PC-3 (cell line): ENCODE results near the gene MAMDC2. TPM values are rescaled to one million over a fixed set of nuclear protein-coding genes. Genes with fewer than 3 reads are reported as not detected.

ENCODE experiments used
- ATAC-seq: fragments of 200-7000 bp; cut with Tn5 transposase; 2 replicates; pipeline ENCODE4 v1.9.1; 2020; ENCODE audit warnings: mild to moderate bottlenecking, moderate library complexity
- BruUV-seq: library from RNA; stranded (reverse); fragments of 400-500 nt; replicated peaks from 2 replicates; lab custom pipeline; 2021; lab: Mats Ljungman, UMichigan
- CTCF ChIA-PET: fragments of 300-600 bp; sonication (Branson Sonifier 250); formaldehyde crosslinking; loops from one replicate; lab custom pipeline; 2022; ENCODE audit warnings: antibody characterized with exemption; lab: Charles Lee
- POLR2A ChIA-PET: fragments of 300-600 bp; sonication (Branson Sonifier 250); formaldehyde crosslinking; loops from one replicate; lab custom pipeline; 2022; ENCODE audit warnings: antibody characterized with exemption; ENCODE audit not compliant: unreplicated experiment; lab: Charles Lee
- DNase-seq: peaks from one replicate; pipeline ENCODE4 v3.0.0-alpha.2; 2015
- H2AFZ ChIP-seq: fragments of 300-600 bp; sonication (generic); 2 replicates; pipeline ENCODE4 v1.6.0; 2016; ENCODE audit warnings: antibody characterized with exemption, low read length
- H3F3A ChIP-seq: fragments of 300-600 bp; sonication (generic); one replicate; pipeline ENCODE4 v1.6.0; 2017; ENCODE audit warnings: antibody characterized with exemption, low read length, control low read depth, mild to moderate bottlenecking; ENCODE audit not compliant: unreplicated experiment
- H3K27ac ChIP-seq: fragments of 300-600 bp; sonication (generic); 2 replicates; pipeline ENCODE4 v1.5.1; 2016; ENCODE audit warnings: mild to moderate bottlenecking, low read length
- H3K27me3 ChIP-seq: fragments of 300-600 bp; sonication (generic); 2 replicates; pipeline ENCODE4 v1.6.1; 2016; ENCODE audit warnings: low read length, mixed read lengths
- H3K36me3 ChIP-seq: fragments of 300-600 bp; sonication (generic); 2 replicates; pipeline ENCODE4 v1.6.1; 2016; ENCODE audit warnings: low read depth, mixed run types, low read length, mixed read lengths
- H3K4me1 ChIP-seq: fragments of 300-600 bp; sonication (generic); 2 replicates; pipeline ENCODE4 v1.5.1; 2016; ENCODE audit warnings: low read length; ENCODE audit not compliant: insufficient read depth
- H3K4me2 ChIP-seq: fragments of 300-600 bp; sonication (generic); 2 replicates; pipeline ENCODE4 v1.6.0; 2016; ENCODE audit warnings: low read length
- H3K4me3 ChIP-seq: fragments of 300-600 bp; sonication (generic); 2 replicates; pipeline ENCODE4 v1.5.1; 2016; ENCODE audit warnings: mild to moderate bottlenecking, low read length, mixed read lengths
- H3K79me2 ChIP-seq: fragments of 300-600 bp; sonication (generic); 2 replicates; pipeline ENCODE4 v1.6.1; 2017; ENCODE audit warnings: low read length, mixed read lengths
- H3K9ac ChIP-seq: fragments of 300-600 bp; sonication (generic); 2 replicates; pipeline ENCODE4 v1.6.0; 2016; ENCODE audit warnings: mild to moderate bottlenecking, low read length
- H3K9me2 ChIP-seq: fragments of 300-600 bp; sonication (generic); replicated peaks from 2 replicates; pipeline ENCODE4 v1.6.1; 2016; ENCODE audit warnings: mixed run types, low read length, mixed read lengths
- H3K9me3 ChIP-seq: fragments of 300-600 bp; sonication (generic); 2 replicates; pipeline ENCODE4 v1.6.1; 2016; ENCODE audit warnings: low read length, mixed read lengths
- H4K20me1 ChIP-seq: fragments of 300-600 bp; sonication (generic); 2 replicates; pipeline ENCODE4 v1.6.1; 2016; ENCODE audit warnings: low read length, mixed read lengths
- EZH2 ChIP-seq: fragments of 300-600 bp; sonication (generic); IDR thresholded peaks from one replicate; pipeline ENCODE4 v1.6.1; 2017; ENCODE audit warnings: antibody characterized with exemption, mild to moderate bottlenecking, low read length; ENCODE audit not compliant: unreplicated experiment
- EZH2phosphoT487 ChIP-seq: fragments of 300-600 bp; sonication (generic); IDR thresholded peaks from 2 replicates; pipeline ENCODE4 v1.6.1; 2018; ENCODE audit warnings: mild to moderate bottlenecking, antibody characterized with exemption, low read length, borderline replicate concordance
- intact Hi-C: fragments of 100-400 bp; cut with micrococcal nuclease; formaldehyde crosslinking; loops from 2 replicates; pipeline ENCODE4 v1.9.0; 2023
- total RNA-seq: library from RNA; depleted of rRNA; stranded (reverse); fragments of >200 nt; gene quantifications from 2 replicates; pipeline ENCODE4 v1.2.3, GENCODE V29; 2014; rRNA removed
- TF ChIP-seq, protein P1 (sequence below): fragments of 300-600 bp; sonication (generic); conservative IDR thresholded peaks from 2 replicates; pipeline ENCODE4 v1.5.1; 2017; ENCODE audit warnings: antibody characterized with exemption, low read depth, mild to moderate bottlenecking, low read length

Gene MAMDC2
- total RNA-seq, 1 experiment from 2014 or later: not detected

- H3K9me2 ChIP-seq: no peaks in the 10 kb centered on the region
- H3K27ac ChIP-seq: peak overlapping the region; percentile 36
- H3K4me1 ChIP-seq: peaks cover 44% of the 10 kb centered on the region
- no peak overlapping the region; the same call in 1 of the 2 replicates for H3K4me3 ChIP-seq
- H3K9ac ChIP-seq: no peak overlapping the region
- ChIA-PET POLR2A (no interaction called here), CTCF (no interaction called here)
- H3K79me2 ChIP-seq: peaks cover 75% of the 10 kb centered on the region
- no peaks in the 10 kb centered on the region for H3K27me3 ChIP-seq
- no TSS peak for BruUV-seq
- intact Hi-C loops: no loop called here
- no peaks in the 10 kb centered on the region for H3K9me3 ChIP-seq
- TF ChIP-seq EZH2 (no peak), EZH2phosphoT487 (no peak)
- TF ChIP-seq, protein P1, sequence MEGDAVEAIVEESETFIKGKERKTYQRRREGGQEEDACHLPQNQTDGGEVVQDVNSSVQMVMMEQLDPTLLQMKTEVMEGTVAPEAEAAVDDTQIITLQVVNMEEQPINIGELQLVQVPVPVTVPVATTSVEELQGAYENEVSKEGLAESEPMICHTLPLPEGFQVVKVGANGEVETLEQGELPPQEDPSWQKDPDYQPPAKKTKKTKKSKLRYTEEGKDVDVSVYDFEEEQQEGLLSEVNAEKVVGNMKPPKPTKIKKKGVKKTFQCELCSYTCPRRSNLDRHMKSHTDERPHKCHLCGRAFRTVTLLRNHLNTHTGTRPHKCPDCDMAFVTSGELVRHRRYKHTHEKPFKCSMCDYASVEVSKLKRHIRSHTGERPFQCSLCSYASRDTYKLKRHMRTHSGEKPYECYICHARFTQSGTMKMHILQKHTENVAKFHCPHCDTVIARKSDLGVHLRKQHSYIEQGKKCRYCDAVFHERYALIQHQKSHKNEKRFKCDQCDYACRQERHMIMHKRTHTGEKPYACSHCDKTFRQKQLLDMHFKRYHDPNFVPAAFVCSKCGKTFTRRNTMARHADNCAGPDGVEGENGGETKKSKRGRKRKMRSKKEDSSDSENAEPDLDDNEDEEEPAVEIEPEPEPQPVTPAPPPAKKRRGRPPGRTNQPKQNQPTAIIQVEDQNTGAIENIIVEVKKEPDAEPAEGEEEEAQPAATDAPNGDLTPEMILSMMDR: no peak
- peaks cover 44% of the 10 kb centered on the region for H3K36me3 ChIP-seq
- peak; percentile 15 for DNase-seq
- H3K4me2 ChIP-seq: peak overlapping the region; percentile 95
- H4K20me1 ChIP-seq: peaks cover 54% of the 10 kb centered on the region
- no peak overlapping the region for H2AFZ ChIP-seq
- no peak for ATAC-seq
- H3F3A ChIP-seq: no peaks in the 10 kb centered on the region
Observed at GRCh38 chr9:70262948-70263347, 219.3 kb downstream of the MAMDC2 start.

DNA sequence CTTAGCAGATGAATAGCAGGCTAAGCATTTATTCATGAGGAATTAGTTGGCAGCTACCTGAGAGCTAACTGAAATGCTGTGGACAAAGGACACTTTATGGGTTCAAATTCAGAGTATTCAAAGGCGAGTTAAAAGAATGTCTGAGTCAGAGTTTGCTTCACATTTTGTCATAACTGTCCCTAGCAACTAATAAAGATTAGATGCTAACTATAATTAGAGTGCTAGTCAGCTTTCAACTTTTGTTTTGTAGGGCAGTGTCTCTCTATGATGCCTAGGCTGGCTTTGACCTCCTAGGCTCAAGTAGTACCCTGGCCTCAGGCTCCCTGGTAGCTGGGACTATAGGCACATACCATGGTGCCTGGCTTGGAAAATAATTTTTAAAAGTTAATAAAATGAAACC, 219.8 kb downstream of the MAMDC2 start:
- intact Hi-C loops: no loop called here
- peaks cover 54% of the 10 kb centered on the region for H4K20me1 ChIP-seq
- peaks cover 45% of the 10 kb centered on the region for H3K36me3 ChIP-seq
- H3K4me2 ChIP-seq: peak overlapping the region; percentile 95
- TF ChIP-seq, protein P1: no peak
- no peak for TF ChIP-seq EZH2phosphoT487
- no peak for TF ChIP-seq EZH2
- ChIA-PET POLR2A (no interaction called here), CTCF (no interaction called here)
- H2AFZ ChIP-seq: no peak overlapping the region
- 0 out of 2 replicates have a peak, but pooled peaks have one; percentile 2 for ATAC-seq
- peak overlapping the region; percentile 36 for H3K27ac ChIP-seq
- no peaks in the 10 kb centered on the region for H3K9me2 ChIP-seq
- H3K79me2 ChIP-seq: peaks cover 71% of the 10 kb centered on the region
- H3K4me1 ChIP-seq: peaks cover 39% of the 10 kb centered on the region
- H3K27me3 ChIP-seq: no peaks in the 10 kb centered on the region
- peak; percentile 43 for DNase-seq
- BruUV-seq: no TSS peak
- no peak overlapping the region for H3K9ac ChIP-seq
- no peaks in the 10 kb centered on the region for H3F3A ChIP-seq
- H3K9me3 ChIP-seq: no peaks in the 10 kb centered on the region
- H3K4me3 ChIP-seq: no peak overlapping the region; the same call in 1 of the 2 replicates

Other genes with a start within 250 kb of the MAMDC2 start
- not detected in 2 replicates for gene CFAP95, start 223.0 kb upstream of the MAMDC2 start, total RNA-seq
- 15.1 and 22.5 TPM in 2 replicates for gene SMC5, start 215.1 kb downstream of the MAMDC2 start, total RNA-seq